Mesenchymal stem cell (in vitro differentiated cells and primary cell): ENCODE measurements around the gene CNTLN.

Source experiments
- DNase-seq: peaks from one replicate; pipeline ENCODE4 v3.0.0-alpha.2; 2013
- H2AFZ ChIP-seq: one replicate; pipeline ENCODE4 v1.6.1; 2013; ENCODE audit warnings: low read depth, mild to moderate bottlenecking, control low read depth, inconsistent platforms, low read length, moderate library complexity
- H2AK5ac ChIP-seq: 2 replicates; pipeline ENCODE4 v1.6.1; 2013; ENCODE audit warnings: low read length, moderate library complexity, mild to moderate bottlenecking, inconsistent platforms; ENCODE audit not compliant: severe bottlenecking
- H2BK120ac ChIP-seq: one replicate; pipeline ENCODE4 v1.6.1; 2013; ENCODE audit warnings: low read depth, mild to moderate bottlenecking, inconsistent platforms, low read length, moderate library complexity
- H2BK12ac ChIP-seq, 2 experiments: one replicate each; pipeline ENCODE4 v1.6.1; 2013; ENCODE audit warnings: inconsistent platforms in 2 of 2, low read length in 2 of 2, mild to moderate bottlenecking in 2 of 2, moderate library complexity in 2 of 2, control low read depth in 1 of 2
- H2BK15ac ChIP-seq: one replicate; pipeline ENCODE4 v1.6.1; 2013; ENCODE audit warnings: mild to moderate bottlenecking, low read depth, inconsistent platforms; ENCODE audit not compliant: poor library complexity, severe bottlenecking
- H2BK5ac ChIP-seq: 2 replicates; pipeline ENCODE4 v1.6.1; 2013; ENCODE audit warnings: low read depth, mild to moderate bottlenecking, low read length, control low read depth, inconsistent platforms; ENCODE audit not compliant: poor library complexity, severe bottlenecking
- H3K14ac ChIP-seq, 2 experiments: one replicate each; pipeline ENCODE4 v1.6.1; 2013; ENCODE audit warnings: inconsistent platforms in 2 of 2, low read length in 2 of 2, control low read depth in 1 of 2, mild to moderate bottlenecking in 1 of 2, moderate library complexity in 1 of 2
- H3K18ac ChIP-seq, 2 experiments: one replicate each; pipeline ENCODE4 v1.6.1; 2013; ENCODE audit warnings: inconsistent platforms in 2 of 2, low read length in 2 of 2, control low read depth in 1 of 2, low read depth in 1 of 2, mild to moderate bottlenecking in 1 of 2
- H3K23ac ChIP-seq, 2 experiments: one replicate each; pipeline ENCODE4 v1.6.1; 2013; ENCODE audit warnings: inconsistent platforms in 2 of 2, low read length in 2 of 2, mild to moderate bottlenecking in 2 of 2, moderate library complexity in 2 of 2, control low read depth in 1 of 2
- H3K27ac ChIP-seq: 2 replicates; pipeline ENCODE4 v1.5.1; 2013; ENCODE audit warnings: mild to moderate bottlenecking, moderate library complexity, low read length, control low read depth, inconsistent platforms; ENCODE audit not compliant: poor library complexity, severe bottlenecking
- H3K27me3 ChIP-seq, 2 experiments: 2 replicates each; pipeline versions ENCODE4 v1.6.1 to v1.7.0; 2013; ENCODE audit warnings: low read length in 2 of 2, mild to moderate bottlenecking in 2 of 2, moderate library complexity in 2 of 2, control low read depth in 1 of 2, inconsistent platforms in 1 of 2; ENCODE audit not compliant: control insufficient read depth in 1 of 2, insufficient read depth in 1 of 2
- H3K36me3 ChIP-seq, 2 experiments: 2 replicates each; pipeline versions ENCODE4 v1.6.1 to v1.7.0; 2013; ENCODE audit warnings: low read length in 2 of 2, control low read depth in 1 of 2, inconsistent platforms in 1 of 2, low read depth in 1 of 2, mild to moderate bottlenecking in 1 of 2; ENCODE audit not compliant: insufficient read depth in 2 of 2, control insufficient read depth in 1 of 2
- H3K4ac ChIP-seq, 2 experiments: one replicate each; pipeline ENCODE4 v1.6.1; 2013; ENCODE audit warnings: inconsistent platforms in 2 of 2, low read length in 2 of 2, mild to moderate bottlenecking in 2 of 2, moderate library complexity in 2 of 2, control low read depth in 1 of 2, low read depth in 1 of 2
- H3K4me1 ChIP-seq: 2 replicates; pipeline ENCODE4 v1.6.1; 2013; ENCODE audit warnings: low read depth, low read length, control low read depth; ENCODE audit not compliant: control insufficient read depth, insufficient read depth
- H3K4me2 ChIP-seq: 2 replicates; pipeline ENCODE4 v1.6.1; 2013; ENCODE audit warnings: low read length, mild to moderate bottlenecking, inconsistent platforms; ENCODE audit not compliant: poor library complexity, severe bottlenecking
- H3K4me3 ChIP-seq, 2 experiments: 2 replicates each; pipeline versions ENCODE4 v1.5.1 to v1.7.0; 2013; ENCODE audit warnings: low read length in 2 of 2, mild to moderate bottlenecking in 2 of 2, control low read depth in 1 of 2, low read depth in 1 of 2; ENCODE audit not compliant: insufficient read depth in 1 of 2
- H3K79me1 ChIP-seq: replicated peaks from 2 replicates; pipeline ENCODE4 v1.6.1; 2013; ENCODE audit warnings: mild to moderate bottlenecking, control low read depth, low read length, inconsistent platforms; ENCODE audit not compliant: poor library complexity, severe bottlenecking
- H3K9ac ChIP-seq: 2 replicates; pipeline ENCODE4 v1.7.0; 2013; ENCODE audit warnings: mild to moderate bottlenecking, low read length, moderate library complexity
- H3K9me3 ChIP-seq: 2 replicates; pipeline ENCODE4 v1.7.0; 2013; ENCODE audit warnings: mild to moderate bottlenecking, low read length; ENCODE audit not compliant: control insufficient read depth
- H4K8ac ChIP-seq: one replicate; pipeline ENCODE4 v1.6.1; 2013; ENCODE audit warnings: inconsistent platforms, mild to moderate bottlenecking, low read length, moderate library complexity
- H4K91ac ChIP-seq: one replicate; pipeline ENCODE4 v1.6.1; 2013; ENCODE audit warnings: mild to moderate bottlenecking, low read length, inconsistent platforms
- WGBS: methylation state at CpG from one replicate; pipeline ENCODE4 v1.1.7; 2013; ENCODE audit warnings: mixed read lengths; 5-methylcytosine and 5-hydroxymethylcytosine counted together

The CNTLN gene

DNA sequence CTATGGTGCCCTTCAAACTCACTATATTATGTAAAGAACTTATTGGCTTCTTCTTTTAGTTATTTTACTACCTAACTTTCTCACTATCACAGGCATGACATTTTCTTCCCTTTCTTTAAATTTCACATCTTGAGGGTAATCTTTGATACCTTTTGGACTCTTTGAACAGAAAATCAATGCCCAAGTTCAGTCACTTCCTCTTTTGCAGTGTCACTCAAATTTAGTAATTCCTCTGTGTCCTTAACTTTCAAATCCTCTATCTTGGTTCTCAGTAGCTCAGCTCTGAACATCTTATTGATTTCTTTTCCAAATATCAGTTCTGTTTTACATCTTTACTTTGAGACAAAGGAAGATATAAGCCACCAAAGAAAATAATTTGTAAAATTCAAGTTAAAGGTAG lies 25.5 kb downstream of the CNTLN start:
- Histone ChIP-seq H3K4me1 (no peaks in the 10 kb centered on the region), H2AFZ (no peak overlapping the region), H3K4me2 (no peak overlapping the region), H3K27ac (no peak overlapping the region), H3K79me1 (peaks cover 24% of the 10 kb centered on the region), H3K36me3 (peaks cover 4 to 7% of the 10 kb centered on the region in 2 experiments), H2BK15ac (no peak overlapping the region), H4K91ac (no peak overlapping the region), H3K4me3 (no peak overlapping the region), H3K9me3 (no peaks in the 10 kb centered on the region), H2BK5ac (no peak overlapping the region), H4K8ac (no peak overlapping the region), H3K27me3 (no peaks in the 10 kb centered on the region), H3K4ac (no peak overlapping the region), H3K9ac (no peak overlapping the region), H3K18ac (no peak overlapping the region), H2AK5ac (no peak overlapping the region), H3K23ac (no peak overlapping the region), H3K14ac (no peak overlapping the region), H2BK120ac (no peak overlapping the region), H2BK12ac (no peak overlapping the region)
- no peak for DNase-seq

GRCh38 chr9:17165764-17166163 lies 30.9 kb downstream of the CNTLN start:
- DNase-seq = no peak
- H3K4me2 ChIP-seq = no peak overlapping the region

DNA sequence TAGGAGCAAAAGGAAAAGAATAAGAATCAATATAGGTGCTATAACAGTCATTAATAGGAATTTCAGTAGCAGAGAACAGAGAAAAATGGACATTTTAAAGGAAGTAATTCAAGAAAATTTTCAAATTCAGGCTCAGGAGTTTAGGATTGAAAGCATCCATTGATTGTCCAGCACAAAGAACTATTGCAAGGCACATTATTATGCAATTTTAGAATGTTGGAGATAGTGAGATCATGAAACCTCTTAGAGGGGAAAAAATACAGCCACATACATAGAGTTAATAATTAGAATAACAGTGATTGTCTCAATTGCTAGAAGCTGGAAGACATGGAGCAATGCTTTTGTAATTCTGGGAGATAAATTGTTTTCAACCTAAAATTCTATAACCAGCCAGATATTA lies 31.5 kb downstream of the CNTLN start:
- Histone ChIP-seq H3K36me3 (peaks cover 0 to 20% of the 10 kb centered on the region in 2 experiments), H4K8ac (no peak overlapping the region), H3K4me3 (no peak overlapping the region), H3K27ac (no peak overlapping the region), H2BK5ac (no peak overlapping the region), H4K91ac (no peak overlapping the region), H2AK5ac (no peak overlapping the region), H2BK12ac (no peak overlapping the region), H3K79me1 (peaks cover 21% of the 10 kb centered on the region), H2BK15ac (no peak overlapping the region), H3K27me3 (no peaks in the 10 kb centered on the region), H3K4me1 (no peaks in the 10 kb centered on the region), H2AFZ (no peak overlapping the region), H3K4ac (no peak overlapping the region), H3K9me3 (peaks cover 9% of the 10 kb centered on the region), H3K14ac (no peak overlapping the region), H3K23ac (no peak overlapping the region), H2BK120ac (no peak overlapping the region), H3K4me2 (no peak overlapping the region), H3K9ac (no peak overlapping the region), H3K18ac (no peak overlapping the region)
- no peak for DNase-seq

More at GRCh38 chr9:17165764-17166163, 30.9 kb downstream of the CNTLN start:
- Histone ChIP-seq H2AK5ac (no peak overlapping the region), H3K9ac (no peak overlapping the region), H3K14ac (no peak overlapping the region), H3K4me3 (no peak overlapping the region), H4K91ac (no peak overlapping the region), H3K9me3 (peaks cover 9% of the 10 kb centered on the region), H2BK15ac (no peak overlapping the region), H2BK12ac (no peak overlapping the region), H3K36me3 (peaks cover 0 to 20% of the 10 kb centered on the region in 2 experiments), H4K8ac (no peak overlapping the region), H3K4ac (no peak overlapping the region), H3K18ac (no peak overlapping the region), H3K27me3 (no peaks in the 10 kb centered on the region), H3K27ac (no peak overlapping the region), H3K23ac (no peak overlapping the region), H2AFZ (no peak overlapping the region), H2BK5ac (no peak overlapping the region), H2BK120ac (no peak overlapping the region), H3K79me1 (peaks cover 19% of the 10 kb centered on the region), H3K4me1 (no peaks in the 10 kb centered on the region)

DNA sequence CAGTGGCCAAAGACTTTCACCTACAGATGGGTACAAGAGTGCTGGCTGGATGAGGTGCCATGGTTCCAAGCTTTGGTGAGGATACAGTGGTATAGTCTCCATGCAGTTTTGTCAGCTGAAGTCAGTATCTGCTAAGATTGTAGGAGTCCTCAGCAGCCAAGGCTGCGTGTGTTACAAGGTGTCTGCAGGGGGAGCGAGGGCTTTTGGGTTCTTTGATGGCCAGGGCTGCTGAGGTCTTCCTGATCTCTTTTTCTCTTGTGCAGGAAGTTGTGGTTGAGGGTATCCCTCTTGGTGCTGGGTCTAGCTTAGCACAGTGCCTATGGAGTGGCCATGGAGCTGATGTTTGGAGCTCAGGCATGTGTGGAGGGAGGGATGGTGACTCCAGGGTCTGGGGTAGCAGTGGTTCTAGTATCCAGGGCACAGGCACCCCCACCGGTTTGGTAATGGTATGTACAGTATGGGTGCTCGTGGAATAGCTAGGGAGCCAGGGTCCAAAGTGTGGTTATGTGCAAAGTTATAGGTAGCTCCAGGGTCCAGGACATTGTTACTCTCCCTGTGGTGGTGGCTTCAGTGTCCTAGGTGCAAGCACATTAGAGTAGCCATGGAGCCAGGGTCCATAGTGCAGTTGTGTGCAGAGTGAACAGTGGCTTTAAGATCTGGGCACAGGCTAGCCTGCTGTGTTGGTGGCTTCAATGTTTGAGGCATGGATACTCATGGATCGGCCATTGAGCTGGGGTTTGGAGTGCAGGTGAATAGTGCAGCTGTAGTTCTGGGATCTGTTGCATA lies 36.7 kb downstream of the CNTLN start:
- peaks cover 9% of the 10 kb centered on the region for H3K9me3 ChIP-seq
- no peaks in the 10 kb centered on the region for H3K27me3 ChIP-seq
- WGBS = 96% methylated on average over 5 of the region's 5 CpGs
- H2AFZ ChIP-seq = no peak overlapping the region
- H3K18ac ChIP-seq = no peak overlapping the region
- H2BK12ac ChIP-seq = no peak overlapping the region
- no peak overlapping the region for H3K14ac ChIP-seq
- H3K4ac ChIP-seq = no peak overlapping the region
- peaks cover 18% of the 10 kb centered on the region for H3K79me1 ChIP-seq
- H2AK5ac ChIP-seq = no peak overlapping the region
- H3K4me2 ChIP-seq = no peak overlapping the region
- H4K91ac ChIP-seq = no peak overlapping the region
- H2BK120ac ChIP-seq = no peak overlapping the region
- no peak overlapping the region for H3K9ac ChIP-seq
- H2BK5ac ChIP-seq = no peak overlapping the region
- H3K36me3 ChIP-seq = peaks cover 0 to 15% of the 10 kb centered on the region in 2 experiments
- H2BK15ac ChIP-seq = no peak overlapping the region
- H3K4me3 ChIP-seq = no peak overlapping the region
- H3K27ac ChIP-seq = no peak overlapping the region
- no peaks in the 10 kb centered on the region for H3K4me1 ChIP-seq
- no peak overlapping the region for H4K8ac ChIP-seq
- no peak for DNase-seq
- H3K23ac ChIP-seq = no peak overlapping the region
